GM18508 (cell line): ENCODE results near the gene FOXN4.

Experiments used
- ATAC-seq: cut with Tn5 transposase; IDR thresholded peaks from one replicate; pipeline ENCODE4 v1.9.1; 2021; ENCODE audit warnings: moderate number of reproducible peaks; ENCODE audit not compliant: insufficient read depth, unreplicated experiment

FOXN4 gene

DNA sequence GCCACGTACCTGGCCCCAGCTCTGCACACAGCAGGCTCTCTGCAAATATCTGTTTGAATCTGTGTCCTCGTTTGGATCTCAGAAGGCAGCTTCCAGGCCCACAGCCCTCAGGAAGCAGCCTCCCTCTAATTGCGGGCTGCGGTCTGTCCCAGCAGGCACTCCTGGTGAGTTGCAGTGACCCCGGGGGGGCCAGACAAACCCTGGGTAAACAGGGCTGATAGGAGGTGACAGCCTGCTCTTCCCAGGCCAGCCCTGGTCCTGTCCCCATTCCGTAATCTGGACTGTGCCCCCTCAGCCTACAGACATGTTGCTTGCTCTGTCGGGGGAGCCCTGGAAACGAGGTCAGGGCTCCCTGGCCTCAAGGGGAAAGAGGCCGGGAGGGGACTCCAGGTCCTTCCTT lies 2.0 kb downstream of the FOXN4 start:
- no peak for ATAC-seq

DNA sequence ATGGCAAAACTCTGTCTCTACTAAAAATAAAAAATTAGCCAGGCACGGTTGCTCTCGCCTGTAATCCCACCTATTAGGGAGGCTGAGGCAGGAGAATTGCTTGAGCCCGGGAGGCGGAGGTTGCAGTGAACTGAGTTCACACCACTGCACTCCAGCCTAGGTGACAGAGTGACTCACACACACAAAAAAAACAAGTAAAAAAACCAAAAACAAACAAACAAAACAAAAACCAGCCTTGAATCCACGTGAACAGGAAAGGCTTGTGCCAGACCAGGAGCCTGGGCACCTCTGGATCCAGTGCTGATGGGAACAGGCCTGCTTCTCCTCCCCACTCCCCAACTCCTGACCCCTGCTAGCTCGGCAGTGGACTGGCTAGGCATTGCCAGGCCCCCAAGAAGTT lies 3.5 kb downstream of the FOXN4 start:
- no peak for ATAC-seq

GRCh38 chr12:109304485-109304884 lies 4.6 kb downstream of the FOXN4 start:
- no peak for ATAC-seq

DNA sequence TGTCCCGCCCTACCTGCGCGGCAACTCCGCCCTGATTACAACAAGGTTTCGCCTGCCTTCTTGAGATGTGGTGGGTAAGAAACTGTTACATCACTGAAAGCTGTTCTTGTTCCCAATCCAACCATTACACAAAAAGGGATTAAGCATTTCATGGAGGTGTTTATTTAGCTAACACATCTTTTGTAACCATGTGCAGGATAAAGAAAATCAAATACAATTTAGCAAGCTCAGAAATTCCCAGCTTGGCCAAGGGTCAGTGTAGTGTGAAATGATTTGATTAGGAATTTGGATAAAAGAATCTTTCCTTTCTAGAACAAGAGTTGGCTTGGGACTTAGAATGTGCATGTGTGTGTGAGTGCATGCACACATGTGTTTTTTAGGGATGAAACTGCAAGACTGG lies 6.3 kb downstream of the FOXN4 start:
- no peak for ATAC-seq

GRCh38 chr12:109302358-109302757 lies 6.7 kb downstream of the FOXN4 start:
- ATAC-seq = no peak

DNA sequence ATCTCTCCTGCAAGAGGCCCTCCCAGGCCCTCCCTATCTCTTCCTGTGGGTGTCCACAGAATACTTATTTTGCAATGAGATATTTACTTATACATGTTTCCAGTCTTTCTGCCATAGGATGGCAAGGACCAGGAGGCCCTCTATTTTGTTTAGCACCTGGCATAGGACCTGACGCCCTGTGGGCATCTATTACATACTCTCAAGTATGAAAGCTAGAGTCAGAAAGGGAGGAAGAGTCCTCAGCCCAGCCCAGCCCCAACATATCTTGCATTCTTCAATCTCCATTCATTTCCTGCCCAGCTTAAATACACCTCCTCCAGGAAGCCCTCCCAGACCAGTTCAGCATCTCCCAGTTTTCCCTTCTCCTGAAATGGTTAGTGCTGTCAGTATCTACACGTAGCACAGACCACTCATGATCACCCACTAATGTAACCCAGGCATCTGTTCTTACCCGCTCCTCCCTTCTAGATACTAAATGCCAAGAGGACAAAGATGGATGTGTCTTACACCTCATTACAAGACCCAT lies 7.4 kb downstream of the FOXN4 start:
- ATAC-seq = no peak

DNA sequence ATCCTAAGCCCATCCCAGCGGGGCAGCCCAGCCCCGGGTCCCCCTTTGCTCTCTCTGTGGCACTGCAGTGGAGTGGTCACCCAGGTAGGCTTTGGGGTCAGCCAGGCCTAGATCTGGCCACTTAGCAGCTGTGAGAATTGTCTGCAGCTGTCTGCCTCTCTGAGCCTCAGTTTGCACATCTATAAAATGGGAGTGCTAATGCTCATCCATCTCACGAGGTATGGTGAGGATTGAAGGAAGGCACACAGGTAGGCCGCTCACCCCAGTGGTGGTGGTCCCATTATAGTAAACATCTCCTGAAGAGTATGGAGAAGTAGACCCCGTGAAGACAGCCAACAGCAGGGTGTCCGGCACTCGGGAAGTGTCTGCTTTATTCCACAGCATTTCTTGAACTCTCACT lies 9.2 kb downstream of the FOXN4 start:
- no peak for ATAC-seq

GRCh38 chr12:109296431-109296830 lies 12.7 kb downstream of the FOXN4 start:
- ATAC-seq = no peak

DNA sequence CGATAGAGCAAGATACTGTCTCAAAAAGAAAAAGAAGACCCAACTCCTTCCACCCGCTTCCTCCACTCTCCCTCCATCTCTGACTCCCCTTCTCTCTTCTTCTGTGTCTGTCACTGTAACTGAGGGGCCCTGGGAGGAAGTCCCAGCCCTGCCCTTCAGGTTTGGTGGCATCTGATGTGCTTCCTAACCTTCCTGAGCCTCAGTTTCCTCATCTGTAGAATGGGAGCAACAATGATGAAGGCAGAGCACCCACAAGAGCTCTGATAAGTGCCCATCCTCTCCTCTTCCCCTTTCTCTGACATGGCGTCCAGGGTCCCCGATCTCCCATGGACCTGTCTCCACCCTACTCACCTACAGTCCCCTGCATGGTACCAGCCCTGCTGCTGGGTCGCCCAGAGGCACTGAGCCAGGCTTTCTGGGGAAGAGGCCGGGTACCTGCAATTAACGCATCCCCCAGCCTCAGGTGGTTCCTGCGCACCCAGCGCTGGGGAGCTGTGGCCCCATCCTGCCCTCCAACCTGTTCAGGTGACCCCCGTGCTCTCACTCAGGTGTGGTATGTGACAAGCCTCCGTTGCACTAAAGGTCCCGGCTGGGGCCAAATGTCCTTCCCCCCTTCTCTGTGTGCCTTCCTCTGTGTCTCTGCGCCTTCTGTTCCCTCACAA lies 13.2 kb downstream of the FOXN4 start:
- ATAC-seq = no peak

DNA sequence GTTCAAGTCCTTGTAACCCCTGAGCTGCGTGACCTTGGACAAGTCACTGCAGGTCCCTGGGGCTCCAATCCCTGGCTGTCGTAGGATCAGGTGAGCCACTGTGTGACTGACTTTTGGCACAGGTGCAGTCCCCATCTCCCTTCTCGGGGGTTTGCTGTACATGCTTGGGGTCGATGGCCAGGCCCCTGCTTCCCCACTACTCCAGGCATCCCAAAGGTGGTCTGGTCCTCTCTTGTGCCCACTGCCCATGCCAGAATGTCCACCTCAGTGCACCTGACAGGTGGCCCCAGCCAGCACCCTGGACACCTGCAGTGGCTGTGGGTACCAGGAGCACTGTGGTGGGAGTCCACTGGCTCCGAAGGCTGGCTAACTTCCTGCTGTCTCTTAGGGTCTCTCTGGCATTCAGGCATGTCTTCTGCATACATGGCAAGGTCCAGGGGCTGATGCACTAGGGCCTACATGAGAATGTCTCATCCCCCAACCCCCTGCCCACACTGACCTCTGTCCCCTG lies 14.7 kb downstream of the FOXN4 start:
- ATAC-seq = no peak

GRCh38 chr12:109293106-109293505 lies 16.0 kb downstream of the FOXN4 start:
- ATAC-seq = no peak

- no peak for ATAC-seq
Measured at GRCh38 chr12:109292342-109292711, 16.8 kb downstream of the FOXN4 start.

DNA sequence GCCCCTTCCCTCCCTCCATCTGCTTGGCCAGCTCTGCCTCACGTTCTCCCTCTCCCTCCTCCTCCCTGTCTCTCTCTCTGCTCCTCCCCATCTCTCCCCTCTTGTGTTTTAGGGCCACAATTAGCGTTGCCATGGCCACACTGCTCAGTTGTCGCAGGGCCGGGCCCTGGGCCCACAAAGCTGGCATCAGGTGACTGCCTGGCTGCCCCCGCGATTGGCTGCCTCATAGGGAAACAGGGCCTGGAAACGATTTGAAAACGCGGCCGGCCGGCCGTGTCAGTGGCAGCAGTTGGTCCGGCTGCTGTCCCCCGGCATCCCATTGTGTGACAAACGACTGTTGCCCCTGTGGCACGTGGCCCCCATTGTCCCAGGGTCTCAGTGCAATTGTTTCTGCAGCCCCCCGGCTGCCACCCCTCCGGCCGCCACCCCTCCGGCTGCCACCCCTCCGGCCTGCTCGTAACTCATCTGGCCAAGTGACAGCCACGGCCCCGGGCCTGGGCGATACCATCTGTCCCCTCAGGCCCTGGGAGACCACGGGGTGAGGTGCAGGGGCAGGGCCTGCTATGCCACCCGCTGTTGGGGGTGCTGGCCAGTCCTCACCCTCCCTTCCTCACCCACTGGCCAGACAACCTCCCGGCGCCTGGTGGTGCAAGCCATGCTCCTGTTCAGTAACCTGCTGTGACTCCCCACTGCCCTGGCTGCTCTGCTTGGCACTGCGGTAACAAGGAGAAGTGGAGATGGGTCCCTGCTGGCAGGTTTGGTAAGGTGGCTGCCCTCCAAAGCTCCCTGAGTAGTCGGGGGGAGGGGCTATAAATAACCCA lies 17.4 kb downstream of the FOXN4 start:
- ATAC-seq = no peak

DNA sequence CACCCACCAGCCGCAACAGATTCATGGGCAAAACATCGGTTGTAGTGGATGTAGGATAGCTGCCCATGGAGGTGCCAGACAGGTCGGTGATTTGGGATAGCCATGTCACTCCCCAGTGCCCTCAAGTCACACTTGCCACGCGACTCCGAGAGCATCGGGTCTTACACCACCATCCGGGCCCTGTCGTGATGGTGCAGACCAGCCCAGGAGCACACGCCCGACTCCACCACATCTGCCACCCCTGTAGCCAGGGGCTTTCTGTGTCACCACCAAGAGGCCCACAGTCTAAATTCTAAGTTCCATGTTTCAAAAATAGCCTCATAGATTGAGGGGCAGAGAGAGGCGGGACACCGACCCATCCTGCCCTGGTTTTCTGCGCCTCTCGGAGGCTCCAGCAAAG lies 18.0 kb downstream of the FOXN4 start:
- no peak for ATAC-seq

- no peak for ATAC-seq
Measured at GRCh38 chr12:109290061-109290460, 19.0 kb downstream of the FOXN4 start.

DNA sequence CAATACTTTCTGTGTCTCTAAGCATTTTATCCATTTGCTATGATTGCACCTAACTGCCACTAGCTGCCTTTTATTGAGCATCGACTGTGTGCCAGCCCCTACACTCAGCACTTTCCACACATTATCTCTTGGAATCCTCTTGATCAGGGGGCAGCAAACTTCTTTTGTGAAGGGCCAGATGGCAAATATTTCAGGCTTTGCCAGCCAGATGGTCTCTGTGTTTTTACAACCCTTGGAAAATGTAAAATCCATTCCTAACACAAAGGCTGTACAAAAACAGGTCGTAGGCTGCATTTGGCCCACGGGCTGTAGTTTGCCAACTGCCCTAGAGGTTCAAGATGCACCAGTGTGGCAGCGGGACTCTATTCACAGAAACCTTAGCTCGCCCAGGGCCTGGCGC lies 19.5 kb downstream of the FOXN4 start:
- ATAC-seq = no peak

GRCh38 chr12:109289004-109289403 lies 20.1 kb downstream of the FOXN4 start:
- no peak for ATAC-seq

DNA sequence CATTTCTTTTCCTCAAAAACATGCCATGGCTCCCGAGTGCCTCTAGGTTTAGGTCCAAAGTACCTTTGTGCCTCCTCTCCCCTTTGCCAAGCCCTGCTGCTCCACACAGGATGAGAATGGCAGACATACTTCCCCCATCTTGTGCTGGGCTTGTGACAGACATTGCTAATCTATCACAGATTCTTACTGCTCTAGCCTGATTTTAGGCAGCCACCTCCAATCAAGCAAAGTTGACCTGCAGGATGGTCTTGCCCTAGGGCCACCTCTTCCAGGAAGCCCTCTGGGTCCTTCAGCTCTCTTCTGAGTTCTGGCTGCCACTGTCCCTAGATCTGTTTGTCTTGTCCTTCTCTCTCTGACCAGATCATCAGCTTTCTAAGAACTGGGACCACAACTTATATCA lies 20.5 kb downstream of the FOXN4 start:
- no peak for ATAC-seq

GRCh38 chr12:109287811-109288469 lies 21.1 kb downstream of the FOXN4 start:
- ATAC-seq = no peak

DNA sequence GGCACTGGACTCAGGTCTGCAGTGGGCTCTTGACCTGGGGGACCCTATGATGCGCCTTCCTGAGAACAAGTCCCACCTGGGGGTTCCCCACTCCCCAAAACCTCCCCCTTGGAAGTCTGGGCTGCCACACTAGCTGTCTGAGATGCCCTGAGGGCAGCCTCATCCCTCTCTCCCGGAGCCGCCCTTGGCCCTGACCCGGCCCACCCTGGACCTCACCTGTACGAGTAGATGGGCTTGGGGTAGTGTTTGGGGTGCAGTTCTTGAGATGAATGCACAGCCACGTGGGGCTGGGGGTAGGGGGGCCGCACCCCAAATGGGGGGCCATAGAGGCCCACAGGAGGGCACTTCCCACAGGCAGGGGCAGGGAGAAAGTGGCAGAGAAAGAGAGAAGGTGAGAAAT lies 21.9 kb downstream of the FOXN4 start:
- ATAC-seq = no peak

- no peak for ATAC-seq
Measured at GRCh38 chr12:109286652-109287051, 22.4 kb downstream of the FOXN4 start.
